ENCODE data around the gene GCNT2. TPM values are rescaled to one million over a fixed set of nuclear protein-coding genes. Genes with fewer than 3 reads are reported as not detected.

The GCNT2 gene
- total RNA-seq, 4 donors from 2014 or later: 15.8 to 23.2 (median 19.4) TPM

GRCh38 chr6:10617008-10617696 is 96.0 kb downstream of the GCNT2 start:
- no peak for DNase-seq (ENCODE audit: extremely low spot score)
- H3K9me3 ChIP-seq: no peaks in the 10 kb centered on the region
- peaks cover 0 to 7% (median 1%) of the 10 kb centered on the region in 4 donors for H3K36me3 ChIP-seq
- peak overlapping the region in 3 of 4 donors; percentile 34 to 80 (median 75) for H3K27ac ChIP-seq (replicated peaks in 1 of 4)
- TF ChIP-seq POLR2AphosphoS5 (IDR thresholded peaks at IDR 0.05): no peak
- TF ChIP-seq POLR2A (IDR thresholded peaks at IDR 0.05; ENCODE audit: low read depth): no peak
- no peak for TF ChIP-seq EP300 (IDR thresholded peaks at IDR 0.05)
- TF ChIP-seq CTCF (IDR thresholded peaks at IDR 0.05): no peak
- H3K4me3 ChIP-seq: no peak overlapping the region
- intact Hi-C loops (cut with DNase I): loop anchor here (5.0 kb wide), 1 partner anchor 105 kb away; no protein-coding TSS in a partner anchor
- H3K4me1 ChIP-seq: peaks cover 10 to 79% (median 70%) of the 10 kb centered on the region in 4 donors
- no peaks in the 10 kb centered on the region for H3K27me3 ChIP-seq
- WGBS: over 99% methylated on average over 27 of the region's 42 CpGs

GRCh38 chr6:10618409-10618808 is 97.3 kb downstream of the GCNT2 start:
- Histone ChIP-seq H3K9me3 (no peaks in the 10 kb centered on the region), H3K4me1 (peaks cover 10 to 68% (median 58%) of the 10 kb centered on the region in 4 donors), H3K27me3 (no peaks in the 10 kb centered on the region), H3K27ac (replicated peaks in 1 of 4) (peak overlapping the region; percentile 9 to 80 (median 45)), H3K36me3 (peaks cover 0 to 10% (median 2%) of the 10 kb centered on the region in 4 donors), H3K4me3 (no peak overlapping the region)
- no peak for DNase-seq (ENCODE audit: extremely low spot score)
- WGBS: 37% methylated on average over 3 of the region's 3 CpGs
- intact Hi-C loops (cut with DNase I): loop anchor here (5.0 kb wide), 1 partner anchor 106 kb away; no protein-coding TSS in a partner anchor
- TF ChIP-seq EP300 (IDR thresholded peaks at IDR 0.05) (no peak), POLR2AphosphoS5 (IDR thresholded peaks at IDR 0.05) (no peak), POLR2A (IDR thresholded peaks at IDR 0.05; ENCODE audit: low read depth) (no peak), CTCF (IDR thresholded peaks at IDR 0.05) (no peak)

- Histone ChIP-seq H3K36me3 (peaks cover 0 to 16% (median 2%) of the 10 kb centered on the region in 4 donors), H3K27me3 (no peaks in the 10 kb centered on the region), H3K4me3 (no peak overlapping the region), H3K27ac (replicated peaks in 1 of 4) (peak overlapping the region in 3 of 4 donors; percentile 6 to 30 (median 27)), H3K9me3 (no peaks in the 10 kb centered on the region), H3K4me1 (peaks cover 10 to 42% (median 34%) of the 10 kb centered on the region in 4 donors)
- 63% methylated on average over 5 of the region's 5 CpGs for WGBS
- TF ChIP-seq POLR2A (IDR thresholded peaks at IDR 0.05; ENCODE audit: low read depth): no peak
- TF ChIP-seq EP300 (IDR thresholded peaks at IDR 0.05): no peak
- no peak for TF ChIP-seq CTCF (IDR thresholded peaks at IDR 0.05)
- no peak for TF ChIP-seq POLR2AphosphoS5 (IDR thresholded peaks at IDR 0.05)
- no peak for DNase-seq (ENCODE audit: extremely low spot score)
- intact Hi-C loops (cut with DNase I): no loop called here
These were observed 100.1 kb downstream of the GCNT2 start for GRCh38 chr6:10621213-10621612.

- no peak for DNase-seq (ENCODE audit: extremely low spot score)
- Histone ChIP-seq H3K9me3 (no peaks in the 10 kb centered on the region), H3K27me3 (no peaks in the 10 kb centered on the region), H3K4me3 (no peak overlapping the region), H3K36me3 (peaks cover 0 to 16% (median 2%) of the 10 kb centered on the region in 4 donors), H3K27ac (replicated peaks in 1 of 4) (peak overlapping the region in 3 of 4 donors; percentile 3 to 30 (median 27)), H3K4me1 (peaks cover 10 to 47% (median 34%) of the 10 kb centered on the region in 4 donors)
- intact Hi-C loops (cut with DNase I): no loop called here
- TF ChIP-seq EP300 (IDR thresholded peaks at IDR 0.05) (no peak), POLR2AphosphoS5 (IDR thresholded peaks at IDR 0.05) (no peak), CTCF (IDR thresholded peaks at IDR 0.05) (no peak), POLR2A (IDR thresholded peaks at IDR 0.05; ENCODE audit: low read depth) (no peak)
- 94% methylated on average over 4 of the region's 4 CpGs for WGBS
These were observed 100.7 kb downstream of the GCNT2 start for GRCh38 chr6:10621847-10622246.
